ENCODE results near the gene PEAK3. TPM values are rescaled to one million over a fixed set of nuclear protein-coding genes. Genes with fewer than 3 reads are reported as not detected.

The PEAK3 gene
- total and polyA plus RNA-seq, 9 of the 15 experiments (the other 6 are each of a cell fraction or from before 2014, with no cell fraction given): 0.07 to 0.40 TPM; not detected in 7

- TF ChIP-seq E2F8 (IDR thresholded peaks at IDR 0.05; ENCODE audit: low read depth, partially characterized antibody) (no peak), TEAD4 (IDR thresholded peaks at IDR 0.05; ENCODE audit: low read length) (no peak), TEAD4 (CRISPR knock-in tag; IDR thresholded peaks at IDR 0.05; ENCODE audit: borderline replicate concordance) (0 out of 2 replicates have a peak, but pooled peaks have one; percentile 36)
- TF ChIP-seq, protein P1, sequence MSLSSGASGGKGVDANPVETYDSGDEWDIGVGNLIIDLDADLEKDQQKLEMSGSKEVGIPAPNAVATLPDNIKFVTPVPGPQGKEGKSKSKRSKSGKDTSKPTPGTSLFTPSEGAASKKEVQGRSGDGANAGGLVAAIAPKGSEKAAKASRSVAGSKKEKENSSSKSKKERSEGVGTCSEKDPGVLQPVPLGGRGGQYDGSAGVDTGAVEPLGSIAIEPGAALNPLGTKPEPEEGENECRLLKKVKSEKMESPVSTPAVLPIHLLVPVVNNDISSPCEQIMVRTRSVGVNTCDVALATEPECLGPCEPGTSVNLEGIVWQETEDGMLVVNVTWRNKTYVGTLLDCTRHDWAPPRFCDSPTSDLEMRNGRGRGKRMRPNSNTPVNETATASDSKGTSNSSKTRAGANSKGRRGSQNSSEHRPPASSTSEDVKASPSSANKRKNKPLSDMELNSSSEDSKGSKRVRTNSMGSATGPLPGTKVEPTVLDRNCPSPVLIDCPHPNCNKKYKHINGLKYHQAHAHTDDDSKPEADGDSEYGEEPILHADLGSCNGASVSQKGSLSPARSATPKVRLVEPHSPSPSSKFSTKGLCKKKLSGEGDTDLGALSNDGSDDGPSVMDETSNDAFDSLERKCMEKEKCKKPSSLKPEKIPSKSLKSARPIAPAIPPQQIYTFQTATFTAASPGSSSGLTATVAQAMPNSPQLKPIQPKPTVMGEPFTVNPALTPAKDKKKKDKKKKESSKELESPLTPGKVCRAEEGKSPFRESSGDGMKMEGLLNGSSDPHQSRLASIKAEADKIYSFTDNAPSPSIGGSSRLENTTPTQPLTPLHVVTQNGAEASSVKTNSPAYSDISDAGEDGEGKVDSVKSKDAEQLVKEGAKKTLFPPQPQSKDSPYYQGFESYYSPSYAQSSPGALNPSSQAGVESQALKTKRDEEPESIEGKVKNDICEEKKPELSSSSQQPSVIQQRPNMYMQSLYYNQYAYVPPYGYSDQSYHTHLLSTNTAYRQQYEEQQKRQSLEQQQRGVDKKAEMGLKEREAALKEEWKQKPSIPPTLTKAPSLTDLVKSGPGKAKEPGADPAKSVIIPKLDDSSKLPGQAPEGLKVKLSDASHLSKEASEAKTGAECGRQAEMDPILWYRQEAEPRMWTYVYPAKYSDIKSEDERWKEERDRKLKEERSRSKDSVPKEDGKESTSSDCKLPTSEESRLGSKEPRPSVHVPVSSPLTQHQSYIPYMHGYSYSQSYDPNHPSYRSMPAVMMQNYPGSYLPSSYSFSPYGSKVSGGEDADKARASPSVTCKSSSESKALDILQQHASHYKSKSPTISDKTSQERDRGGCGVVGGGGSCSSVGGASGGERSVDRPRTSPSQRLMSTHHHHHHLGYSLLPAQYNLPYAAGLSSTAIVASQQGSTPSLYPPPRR (CRISPR knock-in tag; IDR thresholded peaks at IDR 0.05; ENCODE audit: borderline replicate concordance): peak; percentile 59; the same call in 1 of the 2 replicates
Observed at GRCh38 chr19:2237051-2237868, 44.7 kb downstream of the PEAK3 start (continued).
